NCI-H1694 treated with DMSO at 0.1 percent for 48 hours (cell line): Measurements from ENCODE around the gene SMARCD3.

Experiments used
- DNase-seq: peaks from one replicate; lab custom pipeline; 2025; lab: John Stamatoyannopoulos, UW

Gene SMARCD3

DNA sequence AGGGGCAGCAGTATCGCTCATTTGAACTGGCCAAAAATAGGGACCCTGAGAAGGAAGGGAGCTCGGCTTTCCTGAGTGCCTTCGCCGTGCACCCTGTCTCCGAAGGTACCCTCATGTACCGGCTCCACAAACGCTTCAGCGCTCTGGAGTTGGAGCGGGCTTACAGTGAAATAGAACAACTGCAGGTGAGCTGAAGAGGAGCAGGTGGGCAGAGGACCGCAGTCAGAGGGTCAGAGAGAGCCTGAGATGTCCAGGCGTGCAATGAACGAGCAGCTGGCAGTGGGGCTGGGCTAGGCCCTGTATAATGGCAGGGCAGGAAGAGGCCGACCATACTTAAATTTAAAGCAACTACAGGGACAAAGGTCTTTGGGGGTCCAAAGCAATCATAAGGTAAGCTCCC, 12.1 kb downstream of the SMARCD3 start:
- DNase-seq, result no peak

DNA sequence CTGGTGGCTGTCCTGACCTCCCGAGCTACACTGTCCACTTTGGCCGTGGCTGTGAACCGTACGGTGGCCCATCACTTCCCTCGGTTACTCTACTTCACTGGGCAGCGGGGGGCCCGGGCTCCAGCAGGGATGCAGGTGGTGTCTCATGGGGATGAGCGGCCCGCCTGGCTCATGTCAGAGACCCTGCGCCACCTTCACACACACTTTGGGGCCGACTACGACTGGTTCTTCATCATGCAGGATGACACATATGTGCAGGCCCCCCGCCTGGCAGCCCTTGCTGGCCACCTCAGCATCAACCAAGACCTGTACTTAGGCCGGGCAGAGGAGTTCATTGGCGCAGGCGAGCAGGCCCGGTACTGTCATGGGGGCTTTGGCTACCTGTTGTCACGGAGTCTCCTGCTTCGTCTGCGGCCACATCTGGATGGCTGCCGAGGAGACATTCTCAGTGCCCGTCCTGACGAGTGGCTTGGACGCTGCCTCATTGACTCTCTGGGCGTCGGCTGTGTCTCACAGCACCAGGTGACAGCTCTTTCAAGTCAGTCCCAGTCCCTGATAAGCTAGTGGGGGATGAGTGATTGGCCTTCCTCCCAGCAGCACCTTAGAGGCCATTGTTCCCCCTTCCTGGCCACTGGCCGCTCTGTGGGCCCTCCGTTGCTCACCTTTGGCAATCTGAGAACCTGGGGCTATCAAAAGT, 13.3 kb downstream of the SMARCD3 start:
- DNase-seq, result no peak

- DNase-seq, result no peak
Observed at GRCh38 chr7:151233804-151234203, 14.7 kb downstream of the SMARCD3 start.

DNA sequence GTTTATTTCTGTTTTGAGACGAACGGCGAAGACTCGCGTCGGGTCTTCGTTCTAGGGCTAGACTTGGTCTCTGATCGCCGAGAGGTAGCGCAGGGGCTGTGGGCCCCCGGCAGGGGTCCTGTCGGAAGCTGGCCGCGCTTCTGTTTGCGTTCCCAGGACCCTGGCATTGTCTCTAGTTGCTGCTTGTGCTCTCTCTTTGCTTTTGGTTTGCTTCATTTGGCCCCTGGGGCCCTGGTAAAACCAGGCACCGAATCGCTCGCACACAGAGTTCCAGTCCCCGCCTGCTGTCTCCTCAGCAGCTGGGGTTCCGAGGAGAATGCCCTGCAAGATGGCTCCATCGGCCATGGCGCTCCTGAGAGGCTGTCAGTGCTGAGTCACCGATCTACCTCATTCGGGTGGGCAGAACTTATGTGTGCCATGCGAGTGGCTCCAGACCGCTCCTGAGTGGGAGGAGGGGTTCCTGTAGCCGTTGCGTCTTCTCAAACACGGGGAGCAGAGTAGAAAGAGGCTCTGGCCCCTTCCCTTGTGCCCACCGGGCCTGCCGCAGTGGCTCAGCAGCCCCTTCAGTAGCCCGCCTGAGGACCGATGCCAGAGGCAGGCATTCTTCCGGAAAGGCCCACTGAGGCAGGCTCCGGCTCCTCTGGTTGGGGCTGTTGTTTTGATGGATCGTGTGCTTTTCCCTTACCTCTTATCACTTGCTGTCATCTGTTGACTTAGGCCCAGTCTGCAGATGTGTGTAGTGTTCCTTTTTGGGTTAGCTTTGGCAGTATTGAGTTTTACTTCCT, 15.4 kb downstream of the SMARCD3 start:
- DNase-seq, result peak; percentile 12

- peak; percentile 62 for DNase-seq
Observed at GRCh38 chr7:151232091-151232916, 16.2 kb downstream of the SMARCD3 start, which contains the start of gene CHPF2. Gene CHPF2, plus strand, starts transcription at chr7:151232483. Its CDS starts 1,529 bp downstream, at chr7:151234012.

GRCh38 chr7:151231080-151231479, 17.4 kb downstream of the SMARCD3 start:
- no peak for DNase-seq

- DNase-seq, result no peak
Observed at GRCh38 chr7:151229249-151229648, 19.2 kb downstream of the SMARCD3 start.

- no peak for DNase-seq
Observed at GRCh38 chr7:151228024-151228866, 20.2 kb downstream of the SMARCD3 start.

DNA sequence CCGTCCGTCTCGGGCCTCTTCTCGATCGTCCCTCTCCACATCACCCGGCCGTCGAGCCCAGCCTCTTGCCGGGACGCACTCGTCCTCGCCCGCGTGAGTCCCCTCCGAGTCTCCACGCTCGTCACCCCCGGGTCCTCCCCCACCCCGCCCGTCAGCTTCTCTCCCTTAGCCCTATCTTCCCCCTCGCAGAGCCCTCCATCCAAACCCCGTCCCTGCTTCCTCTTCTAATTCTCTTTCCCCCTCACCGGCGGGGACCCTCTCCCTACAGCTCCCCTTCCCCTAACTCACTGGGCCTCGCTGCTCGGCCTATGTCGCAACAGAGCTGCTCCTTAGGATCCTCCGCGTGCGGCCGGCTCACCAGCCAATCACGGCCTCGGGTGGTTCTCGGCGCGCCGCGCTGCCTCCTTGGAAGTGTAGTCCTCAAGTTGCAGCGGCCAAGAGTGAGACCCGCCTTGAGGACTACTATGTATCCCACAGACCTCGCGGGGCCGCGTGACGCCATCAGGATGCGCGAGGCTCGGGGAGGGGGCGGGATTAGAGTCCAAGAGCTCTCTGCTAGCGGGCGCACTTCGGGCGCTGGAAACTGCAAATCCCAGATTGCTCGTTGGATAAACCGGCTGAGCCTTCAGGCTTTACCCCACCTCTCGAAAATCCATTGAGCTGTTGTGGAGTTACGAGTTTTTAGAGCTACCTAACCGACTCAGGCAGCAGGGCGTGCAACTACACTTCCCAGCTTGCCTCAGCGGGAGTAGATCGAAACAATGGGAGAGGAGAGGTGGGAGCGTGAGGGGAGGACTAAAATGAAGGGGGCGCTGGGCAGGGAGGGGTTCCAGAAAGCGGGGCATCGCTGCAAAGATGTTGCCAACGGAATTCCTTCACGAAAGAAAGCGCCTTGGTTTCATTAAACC, 21.4 kb downstream of the SMARCD3 start, which contains the start of gene ABCF2:
Gene ABCF2 (minus strand): TSS at position 331 of the 908 bp plus-strand sequence. CDS start 747 bp downstream, outside the sequence.
- peak; percentile 96 for DNase-seq

GRCh38 chr7:151226560-151226874, 22.0 kb downstream of the SMARCD3 start:
- no peak for DNase-seq

GRCh38 chr7:151225948-151226510, 22.5 kb downstream of the SMARCD3 start:
- DNase-seq, result no peak

DNA sequence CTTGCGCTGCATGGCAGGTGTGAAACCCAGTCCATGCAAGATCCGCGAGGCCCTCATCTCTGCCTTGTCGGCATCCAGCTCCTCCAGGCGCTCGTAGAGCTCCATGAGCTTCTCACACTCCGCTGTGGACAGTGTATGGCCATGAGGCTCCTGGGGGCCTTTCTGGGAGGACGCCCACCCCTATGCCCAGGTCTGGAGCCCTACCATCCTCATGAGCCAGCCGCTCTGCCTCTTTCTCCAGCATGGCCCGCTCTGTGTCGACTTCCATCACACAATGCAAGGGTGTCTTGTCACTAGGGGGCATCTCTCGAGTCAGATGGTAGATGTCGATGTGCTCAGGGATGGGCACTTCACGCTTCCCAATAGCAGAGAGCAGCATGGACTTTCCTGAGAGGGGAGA, 24.8 kb downstream of the SMARCD3 start:
- no peak for DNase-seq

GRCh38 chr7:151218170-151218569, 30.3 kb downstream of the SMARCD3 start:
- no peak for DNase-seq

GRCh38 chr7:151215396-151215795, 33.1 kb downstream of the SMARCD3 start:
- no peak for DNase-seq

- no peak for DNase-seq
Observed at GRCh38 chr7:151213826-151214225, 34.7 kb downstream of the SMARCD3 start.

GRCh38 chr7:151212626-151213025, 35.9 kb downstream of the SMARCD3 start:
- no peak for DNase-seq

GRCh38 chr7:151211155-151211772, 37.2 kb downstream of the SMARCD3 start:
- DNase-seq, result no peak

DNA sequence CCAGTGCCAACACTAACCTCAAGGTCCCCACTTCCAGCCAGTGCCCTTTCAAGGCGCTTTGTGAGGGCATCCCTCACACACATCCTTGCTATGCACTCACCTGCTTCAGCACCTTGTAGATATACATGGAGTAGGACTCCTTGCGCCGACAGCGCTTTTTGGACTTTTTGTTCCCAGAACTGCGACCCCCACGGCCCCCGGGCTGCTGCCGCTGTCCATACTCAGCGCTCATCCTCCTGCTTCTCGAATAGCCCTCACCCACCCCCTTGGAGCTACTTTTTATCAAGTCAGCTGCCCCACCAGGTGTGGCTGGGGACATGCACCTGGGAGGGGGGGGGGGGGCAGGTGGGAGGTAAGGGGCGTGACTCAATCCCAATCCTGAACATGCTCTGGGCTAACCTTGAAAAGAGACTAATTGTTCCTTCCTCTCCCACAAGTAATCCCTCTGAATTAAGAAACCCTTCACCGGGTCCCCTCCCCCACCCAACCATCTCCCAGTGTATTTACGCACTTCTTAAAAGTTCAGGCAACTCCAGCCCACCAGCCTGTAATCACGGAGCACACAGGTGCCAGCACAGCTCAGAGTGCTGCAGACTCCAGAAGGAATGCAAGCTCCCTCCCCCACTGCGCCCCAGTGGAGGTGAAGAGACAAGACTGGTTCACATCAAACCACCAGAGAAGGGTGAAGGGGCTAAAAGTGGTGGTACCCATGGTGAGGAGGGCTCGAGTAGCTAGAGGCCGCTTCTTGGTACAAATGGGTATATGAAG, 38.2 kb downstream of the SMARCD3 start, which contains the start of gene H2BK1:
Gene H2BK1 (minus strand): TSS at position 402 of the 768 bp plus-strand sequence. CDS start 170 bp downstream, at position 232.
- no peak for DNase-seq

- DNase-seq, result no peak
Observed at GRCh38 chr7:151209588-151209987, 38.9 kb downstream of the SMARCD3 start.
